ENCODE results near the gene INPP5A. TPM values are rescaled to one million over a fixed set of nuclear protein-coding genes. Genes with fewer than 3 reads are reported as not detected.

Gene INPP5A
- total and polyA plus RNA-seq, 2 donors (not counting 1 experiment from before 2014, with no cell fraction given), result 9.3 to 87.8 TPM

DNA sequence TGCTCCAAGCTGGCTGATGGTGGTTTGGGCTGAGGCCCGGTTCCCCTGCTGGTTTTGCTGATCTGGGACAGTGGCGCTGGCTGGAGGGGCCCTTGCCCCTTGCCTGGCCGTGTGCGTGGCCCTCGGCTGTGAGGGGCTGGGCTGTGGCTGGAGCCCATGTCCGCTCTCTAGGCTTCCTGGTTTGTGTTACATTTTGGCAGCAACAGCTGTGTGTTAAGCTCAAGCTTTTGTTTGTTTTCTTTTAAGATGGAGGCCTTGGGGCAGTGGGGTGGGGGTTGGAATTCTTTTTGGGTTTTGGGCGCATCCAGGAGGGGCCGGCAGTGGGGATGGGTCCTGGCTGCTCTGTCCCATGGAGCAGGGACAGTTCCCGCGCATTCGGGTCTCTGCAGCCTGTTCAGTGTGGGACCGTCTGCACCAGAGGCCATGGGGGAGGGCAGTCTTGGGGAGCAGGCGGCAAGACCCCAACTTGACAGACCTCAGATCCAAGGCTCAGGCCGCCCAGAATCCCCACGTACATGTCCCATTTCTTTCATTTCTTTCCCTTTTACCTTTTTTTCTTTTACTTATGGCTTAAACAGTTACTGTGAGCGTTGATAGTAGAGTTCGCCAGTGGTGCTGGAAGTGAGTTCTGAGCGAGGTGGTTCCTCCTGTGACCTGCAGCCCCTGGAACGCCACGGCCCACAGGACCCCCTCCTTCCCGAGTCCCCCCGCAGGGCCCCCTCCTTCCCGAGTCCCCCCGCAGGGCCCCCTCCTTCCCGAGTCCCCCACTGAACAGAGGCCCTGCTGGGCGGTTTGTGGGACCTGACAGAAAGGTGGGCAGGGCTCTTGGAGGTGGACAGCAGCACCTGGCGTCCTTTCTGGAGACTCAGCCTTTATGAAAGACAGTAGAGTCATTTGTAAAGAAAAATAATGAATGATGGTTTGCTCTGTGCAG is 75.3 kb downstream of the INPP5A start:
- DNase-seq (no peak), ATAC-seq (ENCODE audit: low read depth) (no peak)
- 91% methylated on average over 25 of the region's 27 CpGs for WGBS (ENCODE audit: insufficient coverage)
- Histone ChIP-seq H3K9me3 (ENCODE audit: control extremely low read depth in 1 of 3, control insufficient read depth in 2 of 3, insufficient read depth in 1 of 3, low read length in 2 of 3) (peaks cover 0 to 20% (median 0%) of the 10 kb centered on the region in 3 donors), H3K4me1 (ENCODE audit: control insufficient read depth in 2 of 2, insufficient read depth in 2 of 2, low read length in 2 of 2) (peaks cover 3 to 6% of the 10 kb centered on the region in 2 donors), H2AFZ (ENCODE audit: insufficient read depth, low read depth, low read length, poor library complexity, severe bottlenecking) (no peak overlapping the region), H3K27ac (ENCODE audit: low read length in 2 of 2) (no peak overlapping the region), H3K4me3 (ENCODE audit: control extremely low read depth in 1 of 5, extremely low read depth in 1 of 5, insufficient read depth in 1 of 5, low read depth in 2 of 5, low read length in 4 of 5) (no peak overlapping the region), H4K20me1 (ENCODE audit: control insufficient read depth, insufficient read depth, low read length, poor library complexity, severe bottlenecking) (peaks cover 95% of the 10 kb centered on the region), H3K79me2 (ENCODE audit: control insufficient read depth, insufficient read depth, low read length) (peaks cover 86% of the 10 kb centered on the region), H3K27me3 (replicated peaks in 1 of 4; ENCODE audit: control extremely low read depth in 1 of 4, control insufficient read depth in 3 of 4, insufficient read depth in 4 of 4, low read length in 3 of 4) (no peaks in the 10 kb centered on the region), H3K4me2 (replicated peaks; ENCODE audit: low read depth, low read length, poor library complexity, severe bottlenecking) (no peak overlapping the region), H3K36me3 (replicated peaks in 1 of 2; ENCODE audit: control extremely low read depth in 1 of 2, control insufficient read depth in 1 of 2, extremely low read depth in 1 of 2, insufficient read depth in 2 of 2, low read length in 1 of 2) (peaks cover 0 to 5% of the 10 kb centered on the region in 2 experiments), H3K9ac (ENCODE audit: low read length) (no peak overlapping the region)
- no peak overlapping the region for H3K4me3 Mint-ChIP-seq
- intact Hi-C loops (cut with micrococcal nuclease), result no loop called here
- no peaks in the 10 kb centered on the region for H3K9me3 Mint-ChIP-seq (ENCODE audit: insufficient read depth)
- no peak overlapping the region for H3K27ac Mint-ChIP-seq
- H3K27me3 Mint-ChIP-seq, result no peaks in the 10 kb centered on the region
- TF ChIP-seq, protein P1, sequence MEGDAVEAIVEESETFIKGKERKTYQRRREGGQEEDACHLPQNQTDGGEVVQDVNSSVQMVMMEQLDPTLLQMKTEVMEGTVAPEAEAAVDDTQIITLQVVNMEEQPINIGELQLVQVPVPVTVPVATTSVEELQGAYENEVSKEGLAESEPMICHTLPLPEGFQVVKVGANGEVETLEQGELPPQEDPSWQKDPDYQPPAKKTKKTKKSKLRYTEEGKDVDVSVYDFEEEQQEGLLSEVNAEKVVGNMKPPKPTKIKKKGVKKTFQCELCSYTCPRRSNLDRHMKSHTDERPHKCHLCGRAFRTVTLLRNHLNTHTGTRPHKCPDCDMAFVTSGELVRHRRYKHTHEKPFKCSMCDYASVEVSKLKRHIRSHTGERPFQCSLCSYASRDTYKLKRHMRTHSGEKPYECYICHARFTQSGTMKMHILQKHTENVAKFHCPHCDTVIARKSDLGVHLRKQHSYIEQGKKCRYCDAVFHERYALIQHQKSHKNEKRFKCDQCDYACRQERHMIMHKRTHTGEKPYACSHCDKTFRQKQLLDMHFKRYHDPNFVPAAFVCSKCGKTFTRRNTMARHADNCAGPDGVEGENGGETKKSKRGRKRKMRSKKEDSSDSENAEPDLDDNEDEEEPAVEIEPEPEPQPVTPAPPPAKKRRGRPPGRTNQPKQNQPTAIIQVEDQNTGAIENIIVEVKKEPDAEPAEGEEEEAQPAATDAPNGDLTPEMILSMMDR (IDR thresholded peaks at IDR 0.05), result no peak
- TF ChIP-seq EZH2 (IDR thresholded peaks at IDR 0.05; ENCODE audit: borderline replicate concordance, insufficient read depth, low read depth, low read length, poor library complexity, severe bottlenecking), result no peak
- peaks cover 33% of the 10 kb centered on the region for H3K4me1 Mint-ChIP-seq
- CTCF ChIA-PET, result no interaction called here
- POLR2A ChIA-PET, result no interaction called here
